ENCODE measurements around the gene GATB.

GRCh38 chr4:151804086-151804630 lies 43.4 kb upstream of the GATB start:
- no peak for TF ChIP-seq CTCF (IDR thresholded peaks at IDR 0.05 in 4 of 5, conservative IDR thresholded peaks at IDR 0.05 in 1 of 5)
- no peak for TF ChIP-seq POLR2A (IDR thresholded peaks at IDR 0.05)

All from gastrocnemius medialis (tissue), 4 donors.